ENCODE data around the gene GCN1. TPM values are rescaled to one million over a fixed set of nuclear protein-coding genes. Genes with fewer than 3 reads are reported as not detected.

Gene GCN1
- total RNA-seq, 2 donors from 2014 or later = 39.3 to 120 TPM

GRCh38 chr12:120134307-120134980 is 60.1 kb downstream of the GCN1 start:
- Histone ChIP-seq H3K9me3 (no peaks in the 10 kb centered on the region), H3K4me3 (no peak overlapping the region), H3K4me1 (replicated peaks) (no peaks in the 10 kb centered on the region), H3K36me3 (peaks cover 25 to 82% of the 10 kb centered on the region in 2 donors), H3K27ac (no peak overlapping the region), H3K27me3 (replicated peaks; ENCODE audit: insufficient read depth) (no peaks in the 10 kb centered on the region)
- no peak for TF ChIP-seq POLR2AphosphoS5 (IDR thresholded peaks at IDR 0.05)
- TF ChIP-seq POLR2A (IDR thresholded peaks at IDR 0.05) = no peak
- TF ChIP-seq CTCF (IDR thresholded peaks at IDR 0.05) = no peak
- DNase-seq (ENCODE audit: low spot score) = no peak
- WGBS = 91% methylated on average over 18 of the region's 20 CpGs
- intact Hi-C loops (cut with DNase I) = no loop called here

GRCh38 chr12:120132863-120133385 is 61.6 kb downstream of the GCN1 start:
- DNase-seq (ENCODE audit: low spot score) = no peak
- H3K27ac ChIP-seq = no peak overlapping the region
- intact Hi-C loops (cut with DNase I) = no loop called here
- 89% methylated on average over 6 of the region's 6 CpGs for WGBS
- no peaks in the 10 kb centered on the region for H3K9me3 ChIP-seq
- no peak for TF ChIP-seq POLR2A (IDR thresholded peaks at IDR 0.05)
- TF ChIP-seq POLR2AphosphoS5 (IDR thresholded peaks at IDR 0.05) = no peak
- no peak for TF ChIP-seq CTCF (IDR thresholded peaks at IDR 0.05)
- H3K4me1 ChIP-seq (replicated peaks) = no peaks in the 10 kb centered on the region
- no peaks in the 10 kb centered on the region for H3K27me3 ChIP-seq (replicated peaks; ENCODE audit: insufficient read depth)
- peaks cover 25 to 77% of the 10 kb centered on the region in 2 donors for H3K36me3 ChIP-seq
- no peak overlapping the region for H3K4me3 ChIP-seq

GRCh38 chr12:120132054-120132836 is 62.3 kb downstream of the GCN1 start:
- intact Hi-C loops (cut with DNase I) = no loop called here
- DNase-seq (ENCODE audit: low spot score) = no peak
- Histone ChIP-seq H3K36me3 (peaks cover 24 to 70% of the 10 kb centered on the region in 2 donors), H3K9me3 (no peaks in the 10 kb centered on the region), H3K27ac (no peak overlapping the region), H3K4me1 (replicated peaks) (no peaks in the 10 kb centered on the region), H3K4me3 (no peak overlapping the region), H3K27me3 (replicated peaks; ENCODE audit: insufficient read depth) (no peaks in the 10 kb centered on the region)
- TF ChIP-seq POLR2A (IDR thresholded peaks at IDR 0.05) (no peak), POLR2AphosphoS5 (IDR thresholded peaks at IDR 0.05) (no peak), CTCF (IDR thresholded peaks at IDR 0.05) (no peak)
- WGBS = 72% methylated on average over 9 of the region's 9 CpGs

- no peak for TF ChIP-seq POLR2AphosphoS5 (IDR thresholded peaks at IDR 0.05)
- TF ChIP-seq POLR2A (IDR thresholded peaks at IDR 0.05) = no peak
- TF ChIP-seq CTCF (IDR thresholded peaks at IDR 0.05) = no peak
- no peaks in the 10 kb centered on the region for H3K4me1 ChIP-seq (replicated peaks)
- H3K9me3 ChIP-seq = no peaks in the 10 kb centered on the region
- H3K4me3 ChIP-seq = no peak overlapping the region
- H3K36me3 ChIP-seq = peaks cover 19 to 62% of the 10 kb centered on the region in 2 donors
- no peak overlapping the region for H3K27ac ChIP-seq
- DNase-seq (ENCODE audit: low spot score) = no peak
- WGBS = 95% methylated on average over 15 of the region's 15 CpGs
- H3K27me3 ChIP-seq (replicated peaks; ENCODE audit: insufficient read depth) = no peaks in the 10 kb centered on the region
- intact Hi-C loops (cut with DNase I) = no loop called here
These were observed 63.4 kb downstream of the GCN1 start for GRCh38 chr12:120131116-120131515.

All from prostate gland (tissue), 2 donors.